AG09319 (cell line): ENCODE data around the gene TPRG1.
A peak's percentile ranks its signal among the peaks of the same experiment; 100 is the strongest.

Experiments used
- DNase-seq: peaks from one replicate; pipeline ENCODE4 v3.0.0-alpha.2; 2010; ENCODE audit warnings: low read depth; ENCODE audit errors: extremely low read depth
- TF ChIP-seq, protein P1 (sequence below): IDR thresholded peaks from 2 replicates; pipeline ENCODE4 v1.5.1; 2011; ENCODE audit warnings: low read depth, mild to moderate bottlenecking, inconsistent platforms, low read length, moderate library complexity

Gene TPRG1

DNA sequence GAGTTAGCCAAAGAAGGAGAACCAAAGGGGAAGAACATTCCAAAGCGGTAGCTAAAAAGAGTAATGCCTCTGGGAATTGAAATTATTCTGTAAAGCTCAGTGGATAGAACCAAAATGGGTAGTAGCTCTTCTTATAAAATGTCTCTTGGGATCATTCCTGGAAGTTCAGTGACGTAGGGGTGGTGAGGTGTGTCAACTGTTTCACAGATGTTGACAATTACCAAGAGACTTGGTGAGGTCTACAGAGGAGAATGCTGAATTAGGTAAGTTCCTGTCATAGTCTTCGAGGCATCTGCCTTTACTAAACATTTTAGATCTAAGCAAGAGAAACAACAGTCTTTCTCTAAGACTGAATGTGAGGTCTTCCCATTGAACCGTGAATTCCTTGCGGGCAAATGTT, 67.8 kb downstream of the TPRG1 start:
- TF ChIP-seq, protein P1, sequence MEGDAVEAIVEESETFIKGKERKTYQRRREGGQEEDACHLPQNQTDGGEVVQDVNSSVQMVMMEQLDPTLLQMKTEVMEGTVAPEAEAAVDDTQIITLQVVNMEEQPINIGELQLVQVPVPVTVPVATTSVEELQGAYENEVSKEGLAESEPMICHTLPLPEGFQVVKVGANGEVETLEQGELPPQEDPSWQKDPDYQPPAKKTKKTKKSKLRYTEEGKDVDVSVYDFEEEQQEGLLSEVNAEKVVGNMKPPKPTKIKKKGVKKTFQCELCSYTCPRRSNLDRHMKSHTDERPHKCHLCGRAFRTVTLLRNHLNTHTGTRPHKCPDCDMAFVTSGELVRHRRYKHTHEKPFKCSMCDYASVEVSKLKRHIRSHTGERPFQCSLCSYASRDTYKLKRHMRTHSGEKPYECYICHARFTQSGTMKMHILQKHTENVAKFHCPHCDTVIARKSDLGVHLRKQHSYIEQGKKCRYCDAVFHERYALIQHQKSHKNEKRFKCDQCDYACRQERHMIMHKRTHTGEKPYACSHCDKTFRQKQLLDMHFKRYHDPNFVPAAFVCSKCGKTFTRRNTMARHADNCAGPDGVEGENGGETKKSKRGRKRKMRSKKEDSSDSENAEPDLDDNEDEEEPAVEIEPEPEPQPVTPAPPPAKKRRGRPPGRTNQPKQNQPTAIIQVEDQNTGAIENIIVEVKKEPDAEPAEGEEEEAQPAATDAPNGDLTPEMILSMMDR = no peak
- DNase-seq = no peak

DNA sequence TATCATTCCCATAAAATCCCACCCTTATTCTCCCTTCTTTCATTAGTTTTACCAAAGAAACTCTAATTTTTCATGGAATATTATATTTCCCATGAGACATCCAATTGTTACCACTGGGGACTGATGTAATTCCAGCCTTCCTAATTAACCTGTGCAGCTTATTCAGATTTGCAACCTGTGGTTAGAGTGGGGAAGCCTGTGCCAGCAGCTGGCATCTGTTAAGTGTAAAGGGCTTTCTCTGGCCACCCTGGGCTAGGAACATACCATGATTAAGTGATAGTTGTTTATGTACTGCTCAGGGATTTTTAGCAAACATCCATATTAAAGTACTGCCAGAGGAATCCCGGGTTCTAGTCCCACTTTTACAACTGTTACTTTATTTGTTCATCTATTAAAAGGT, 78.2 kb downstream of the TPRG1 start:
- DNase-seq = no peak
- TF ChIP-seq, protein P1 = no peak

DNA sequence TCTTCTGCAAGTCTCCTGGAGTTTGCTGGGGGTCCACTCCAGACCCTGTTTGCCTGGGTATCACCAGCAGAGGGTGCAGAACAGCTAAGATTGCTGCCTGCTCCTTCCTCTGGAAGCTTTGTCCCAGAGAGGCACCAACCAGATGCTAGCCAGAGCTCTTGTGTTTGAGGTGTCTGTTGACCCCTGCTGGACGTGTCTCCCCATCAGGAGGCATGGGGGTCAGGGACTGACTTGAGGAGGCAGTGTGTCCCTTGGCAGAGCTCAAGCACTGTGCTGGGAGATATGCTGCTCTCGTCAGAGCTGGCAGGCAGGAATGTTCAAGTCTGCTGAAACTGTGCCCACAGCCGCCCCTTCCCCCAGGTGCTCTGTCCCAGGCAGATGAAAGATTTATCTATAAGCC, 86.5 kb downstream of the TPRG1 start:
- no peak for DNase-seq
- TF ChIP-seq, protein P1 = no peak

DNA sequence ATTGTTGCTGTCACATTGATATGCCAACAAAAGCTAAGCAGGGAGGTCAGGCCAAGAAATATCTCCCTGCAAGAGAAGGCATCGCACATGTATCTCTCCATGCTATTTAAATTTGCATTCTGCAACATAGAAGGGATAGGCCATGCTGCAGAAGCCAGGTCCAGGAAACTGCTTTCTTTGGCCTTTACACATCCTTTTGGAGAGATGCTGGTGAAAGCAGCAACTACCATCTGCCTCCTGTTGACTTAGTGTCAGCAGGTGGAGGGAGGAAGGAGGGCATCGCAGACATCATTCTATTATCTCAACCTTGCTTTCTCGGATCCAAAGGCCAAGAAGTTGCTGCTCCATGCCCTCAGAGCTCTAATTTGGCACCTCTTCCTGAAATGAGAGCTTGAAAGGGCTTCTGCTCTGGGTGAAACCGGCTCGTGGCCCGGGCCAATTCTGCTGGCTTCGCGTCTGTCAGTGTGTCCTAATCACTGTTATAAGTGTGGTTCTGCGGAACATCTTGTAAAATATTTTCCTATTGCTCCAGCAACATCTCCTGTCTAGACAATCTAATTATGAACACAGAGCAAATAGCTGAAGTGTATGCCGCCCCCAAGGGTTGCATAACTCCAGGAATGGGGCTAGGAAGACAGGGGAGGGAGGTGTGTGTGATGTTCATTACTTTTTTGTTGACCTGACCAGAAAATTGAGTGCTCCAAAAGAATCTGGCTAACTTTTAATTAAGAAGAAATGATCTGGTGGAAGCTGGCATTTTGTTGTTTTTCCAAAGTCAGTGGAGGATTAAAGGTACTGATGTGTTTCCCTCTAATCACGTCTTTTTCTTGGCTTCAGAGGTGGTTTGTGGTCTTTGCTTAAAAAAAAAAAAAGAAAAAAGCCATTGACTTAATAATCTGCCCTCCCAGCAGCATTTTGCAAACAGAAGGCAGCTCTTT, 89.1 kb downstream of the TPRG1 start:
- DNase-seq = no peak
- TF ChIP-seq, protein P1 = no peak

DNA sequence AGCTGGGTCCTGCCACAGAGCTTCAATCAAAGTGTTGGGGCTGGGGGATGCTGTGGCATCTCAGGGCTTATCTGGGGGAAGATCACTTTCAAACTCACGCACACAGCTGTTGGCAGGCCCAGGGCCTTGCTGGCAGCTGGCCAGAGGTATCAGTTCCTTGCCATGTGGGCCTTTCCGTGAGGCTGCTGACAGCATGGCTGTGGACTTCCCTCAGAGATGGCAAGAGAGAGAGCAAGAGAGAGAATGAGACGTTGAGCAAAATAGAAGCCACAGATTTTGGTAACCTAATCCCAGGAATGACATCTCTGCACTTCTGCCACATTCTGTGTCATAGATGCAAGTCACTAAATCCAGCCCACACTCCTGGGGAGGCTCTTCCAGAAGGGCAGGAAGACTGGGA, 91.0 kb downstream of the TPRG1 start:
- DNase-seq = no peak
- TF ChIP-seq, protein P1 = no peak

DNA sequence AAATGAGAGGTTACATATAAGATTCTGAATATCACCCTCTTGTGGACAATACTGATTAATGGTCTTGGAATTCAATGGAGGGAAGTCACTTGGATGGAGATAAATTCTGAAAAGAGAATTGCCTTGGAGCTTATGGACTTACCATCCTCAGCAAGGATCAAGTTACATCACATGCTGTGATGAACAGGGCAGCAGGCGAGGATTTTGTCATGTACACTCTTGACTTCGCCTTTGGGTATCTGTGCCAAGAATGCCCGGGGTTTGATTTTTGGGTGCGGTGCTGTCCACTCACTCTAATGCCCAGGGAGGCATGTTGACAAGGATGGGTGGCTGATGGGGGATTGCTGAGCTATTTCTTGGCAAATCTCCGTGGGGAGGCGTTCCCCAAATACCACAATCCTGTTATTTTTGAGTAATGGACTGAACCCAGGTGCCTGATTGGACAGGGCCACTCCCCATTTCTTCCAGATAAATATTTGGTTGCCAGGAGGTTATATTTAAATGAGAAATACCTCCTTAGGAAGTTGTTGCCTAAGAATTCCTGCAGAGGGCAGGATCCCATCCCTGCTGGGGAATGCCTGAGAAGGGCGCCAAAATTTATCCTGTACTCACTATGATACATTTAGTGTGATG, 96.3 kb downstream of the TPRG1 start:
- no peak for DNase-seq
- TF ChIP-seq, protein P1 = peak; percentile 6

DNA sequence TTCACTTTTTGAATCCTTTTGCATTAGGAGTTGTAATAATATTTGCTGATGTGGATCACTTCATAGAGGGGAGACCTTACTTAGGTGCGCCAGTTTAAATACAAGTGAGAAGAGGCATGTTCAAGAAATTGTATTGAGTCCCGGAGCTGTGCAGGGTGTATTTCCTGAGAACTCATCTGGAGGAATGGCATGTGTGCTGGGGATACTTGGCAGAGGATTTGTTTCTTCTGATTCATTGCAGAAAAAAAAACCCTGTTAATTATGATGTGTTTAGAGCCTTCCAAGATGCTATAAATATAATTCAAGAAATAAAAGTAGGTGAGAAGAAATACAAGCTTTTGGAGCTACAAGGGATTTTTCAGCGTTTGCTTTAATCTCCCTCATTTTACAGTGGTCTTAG, 97.6 kb downstream of the TPRG1 start:
- no peak for DNase-seq
- TF ChIP-seq, protein P1 = no peak
